Transverse colon (tissue), 4 donors: Measurements from ENCODE around the gene OXA1L. TPM values are rescaled to one million over a fixed set of nuclear protein-coding genes. Genes with fewer than 3 reads are reported as not detected.
"Not testable (repeated sequence)": the region's sequence is repeated elsewhere in the genome, so short reads cannot be mapped to it uniquely, and the experiment has no call there.

ENCODE experiments used
- DNase-seq: peaks from one replicate; pipeline ENCODE4 v3.0.0-alpha.2; 2019
- H3K27ac ChIP-seq, 4 donors: fragments of 200-600 bp; sonication (generic); 2 replicates each; pipeline ENCODE4 v1.5.1; 2016 to 2018; ENCODE audit warnings: inconsistent platforms in 4 of 4
- H3K27me3 ChIP-seq: fragments of 200-600 bp; sonication (generic); 2 replicates; pipeline ENCODE4 v1.5.1; 2017; ENCODE audit warnings: inconsistent platforms
- H3K36me3 ChIP-seq, 4 donors: fragments of 200-600 bp; sonication (generic); 2 replicates each; pipeline ENCODE4 v1.5.1; 2017 to 2019; ENCODE audit warnings: inconsistent platforms in 4 of 4
- H3K4me1 ChIP-seq, 4 donors: fragments of 200-600 bp; sonication (generic); 2 replicates each; pipeline ENCODE4 v1.5.1; 2017 to 2020; ENCODE audit warnings: inconsistent platforms in 4 of 4
- H3K4me3 ChIP-seq, 4 donors: fragments of 200-600 bp; sonication (generic); 1 replicate in 1 of 4; 2 replicates in 3 of 4; pipeline versions ENCODE4 v1.5.1 to v1.6.1; 2017 to 2019; ENCODE audit warnings: inconsistent platforms in 4 of 4
- H3K9me3 ChIP-seq, 2 donors: fragments of 200-600 bp; sonication (generic); 2 replicates each; pipeline ENCODE4 v1.5.1; 2017 to 2019; ENCODE audit warnings: inconsistent platforms in 2 of 2
- CTCF ChIP-seq, 5 experiments: fragments of 200-600 bp in 3 of 5; fragments of 450-650 bp in 2 of 5; sonication (generic) in 3 of 5; IDR thresholded peaks; 1 replicate in 2 of 5; 2 replicates in 3 of 5; pipeline ENCODE4 v1.5.1; 2016 to 2017; ENCODE audit warnings: antibody characterized with exemption in 5 of 5, inconsistent platforms in 3 of 5, mild to moderate bottlenecking in 2 of 5, moderate library complexity in 1 of 5
- EP300 ChIP-seq: sonication (generic); formaldehyde crosslinking; IDR thresholded peaks from one replicate; pipeline ENCODE4 v1.6.1; 2017; ENCODE audit warnings: antibody characterized with exemption, low read depth
- POLR2A ChIP-seq: fragments of 450-650 bp; IDR thresholded peaks from one replicate; pipeline ENCODE4 v1.6.1; 2016; ENCODE audit warnings: antibody characterized with exemption, mild to moderate bottlenecking, moderate library complexity
- POLR2AphosphoS5 ChIP-seq, 3 donors: sonication (generic); formaldehyde crosslinking; IDR thresholded peaks; one replicate each; pipeline ENCODE4 v1.6.1; 2016; ENCODE audit warnings: antibody characterized with exemption in 3 of 3
- WGBS, 2 donors: methylation state at CpG; one replicate each; pipeline ENCODE4 v1.1.5; 2018; ENCODE audit warnings: low coverage in 1 of 2; 5-methylcytosine and 5-hydroxymethylcytosine counted together
- in situ Hi-C, 4 donors: fragments of 200-750 bp; cut with MboI; loops; one replicate each; pipeline versions ENCODE4 v1.15.0 to v1.15.1; 2017; ENCODE audit warnings: low sequenced_read_pairs in 3 of 4, low pct_ligation_motif_present in 1 of 4, low pct_unique_long_range_greater_than_20kb in 1 of 4
- intact Hi-C: fragments of 100-400 bp; cut with DNase I; formaldehyde crosslinking; loops from one replicate; pipeline ENCODE4 v1.15.1; 2023; ENCODE audit warnings: low total_unique reads
- total RNA-seq, 4 donors: library from RNA; depleted of rRNA; stranded (reverse); fragments of >200 nt; gene quantifications; one replicate each; pipeline ENCODE4 v1.1.0, GENCODE V29; 2016

OXA1L gene
- total RNA-seq, 4 donors from 2014 or later: 65.9 to 132 (median 106) TPM

GRCh38 chr14:22726012-22726411 is 40.5 kb upstream of the OXA1L start:
- Histone ChIP-seq H3K27me3 (peaks cover 7% of the 10 kb centered on the region), H3K9me3 (no peaks in the 10 kb centered on the region), H3K27ac (no peak overlapping the region), H3K4me3 (no peak overlapping the region), H3K4me1 (no peaks in the 10 kb centered on the region), H3K36me3 (no peaks in the 10 kb centered on the region)
- in situ Hi-C loops (no loop called here), intact Hi-C loops (no loop called here)
- 70% methylated on average over 1 of the region's 1 CpG; no CpG with 5 or more reads in 1 of the 2 donors for WGBS, 2 donors
- no peak for TF ChIP-seq CTCF (IDR thresholded peaks at IDR 0.05)
- TF ChIP-seq POLR2AphosphoS5 (IDR thresholded peaks at IDR 0.05): no peak
- TF ChIP-seq POLR2A: no peak
- no peak for TF ChIP-seq EP300
- no peak for DNase-seq

GRCh38 chr14:22732062-22732461 is 34.4 kb upstream of the OXA1L start:
- H3K27ac ChIP-seq, H3K27me3 ChIP-seq, in situ Hi-C loops, intact Hi-C loops, H3K4me3 ChIP-seq, H3K9me3 ChIP-seq, DNase-seq, H3K36me3 ChIP-seq, H3K4me1 ChIP-seq: not testable (repeated sequence)
- 67 to 100% methylated on average over 2 to 5 of the region's 5 CpGs for WGBS, 2 donors

GRCh38 chr14:22733829-22734228 is 32.7 kb upstream of the OXA1L start:
- H3K36me3 ChIP-seq: no peaks in the 10 kb centered on the region
- no peak overlapping the region for H3K4me3 ChIP-seq
- 40 to 74% methylated on average over 1 to 2 of the region's 2 CpGs for WGBS, 2 donors
- H3K27me3 ChIP-seq: no peaks in the 10 kb centered on the region
- no peak for TF ChIP-seq CTCF (IDR thresholded peaks at IDR 0.05)
- TF ChIP-seq POLR2AphosphoS5 (IDR thresholded peaks at IDR 0.05): no peak
- TF ChIP-seq EP300: no peak
- no peak for TF ChIP-seq POLR2A
- no peaks in the 10 kb centered on the region for H3K4me1 ChIP-seq
- no peaks in the 10 kb centered on the region for H3K9me3 ChIP-seq
- no peak overlapping the region for H3K27ac ChIP-seq
- intact Hi-C loops (no loop called here), in situ Hi-C loops (no loop called here)
- DNase-seq: no peak

- Histone ChIP-seq H3K4me1 (no peaks in the 10 kb centered on the region), H3K9me3 (no peaks in the 10 kb centered on the region), H3K27me3 (no peaks in the 10 kb centered on the region), H3K36me3 (no peaks in the 10 kb centered on the region), H3K27ac (no peak overlapping the region), H3K4me3 (no peak overlapping the region)
- no peak for TF ChIP-seq CTCF (IDR thresholded peaks at IDR 0.05)
- TF ChIP-seq EP300: no peak
- TF ChIP-seq POLR2A: no peak
- TF ChIP-seq POLR2AphosphoS5 (IDR thresholded peaks at IDR 0.05): no peak
- WGBS, 2 donors: 84 to 90% methylated on average over 2 of the region's 2 CpGs
- no peak for DNase-seq
- in situ Hi-C loops (no loop called here), intact Hi-C loops (no loop called here)
These were observed 31.4 kb upstream of the OXA1L start for GRCh38 chr14:22735096-22735495.

- H3K4me1 ChIP-seq, H3K9me3 ChIP-seq, H3K4me3 ChIP-seq, in situ Hi-C loops, intact Hi-C loops, H3K27ac ChIP-seq, H3K36me3 ChIP-seq, DNase-seq, H3K27me3 ChIP-seq: not testable (repeated sequence)
- WGBS, 2 donors: 90 to 92% methylated on average over 12 to 14 of the region's 14 CpGs
These were observed 30.1 kb upstream of the OXA1L start for GRCh38 chr14:22736384-22736783.
